ENCODE data around the gene PLCXD1.

The PLCXD1 gene

DNA sequence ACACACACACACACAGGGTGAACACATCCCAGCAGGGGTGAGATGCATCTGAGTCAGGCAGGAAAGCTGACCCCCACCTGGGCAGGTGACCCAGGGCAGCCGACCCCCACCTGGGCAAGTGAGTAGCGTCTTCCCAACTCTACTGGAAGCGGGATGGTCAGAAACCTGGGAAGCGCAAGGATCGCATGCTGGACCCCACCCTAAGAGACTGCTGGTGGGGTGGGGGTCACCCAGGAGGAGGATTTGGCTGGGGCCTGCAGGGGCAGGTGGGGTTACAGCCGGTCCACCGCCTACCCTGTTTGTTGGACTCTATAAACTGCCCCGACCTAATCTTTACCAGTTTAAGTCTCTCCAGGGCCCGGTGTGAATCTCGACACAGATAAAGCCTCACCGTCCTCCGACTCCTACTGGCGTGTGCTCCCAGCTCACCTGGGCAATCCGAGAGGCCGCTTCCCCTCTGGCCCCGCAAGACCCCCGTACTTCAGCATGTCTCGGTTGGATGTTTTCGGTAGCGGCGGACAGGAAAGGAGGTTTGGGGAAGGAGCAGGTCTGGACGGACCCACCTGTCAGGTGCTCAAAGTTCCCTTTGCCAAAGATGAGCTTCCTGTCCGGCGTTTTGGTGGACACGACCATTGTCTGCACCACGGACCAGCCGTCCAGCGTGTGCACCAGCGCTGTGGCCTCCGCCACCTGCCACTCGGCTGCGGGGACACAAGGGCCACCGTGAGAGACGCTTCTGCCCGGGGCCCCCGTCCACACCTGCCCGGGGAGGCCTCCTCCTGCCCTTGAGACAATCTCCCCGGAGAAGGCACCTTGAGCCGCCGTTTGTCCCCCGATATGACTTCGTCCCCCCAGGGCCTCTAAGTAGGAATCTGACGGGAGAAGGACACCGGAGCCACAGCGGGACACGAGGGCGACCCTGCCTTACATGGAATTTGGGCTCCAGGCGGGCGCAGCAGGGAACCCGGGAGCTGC, 35.5 kb downstream of the PLCXD1 start:
- Mint-ChIP-seq H3K9me3 (no peaks in the 10 kb centered on the region), H3K27me3 (ENCODE audit: low read depth, poor library complexity) (peaks cover 3% of the 10 kb centered on the region), H3K4me3 (peak overlapping the region; percentile 58), H3K36me3 (ENCODE audit: low read depth) (peaks cover 20% of the 10 kb centered on the region), H3K4me1 (peaks cover 6% of the 10 kb centered on the region), H3K27ac (no peak overlapping the region)
- DNase-seq = no peak
- TF ChIP-seq, protein P1, sequence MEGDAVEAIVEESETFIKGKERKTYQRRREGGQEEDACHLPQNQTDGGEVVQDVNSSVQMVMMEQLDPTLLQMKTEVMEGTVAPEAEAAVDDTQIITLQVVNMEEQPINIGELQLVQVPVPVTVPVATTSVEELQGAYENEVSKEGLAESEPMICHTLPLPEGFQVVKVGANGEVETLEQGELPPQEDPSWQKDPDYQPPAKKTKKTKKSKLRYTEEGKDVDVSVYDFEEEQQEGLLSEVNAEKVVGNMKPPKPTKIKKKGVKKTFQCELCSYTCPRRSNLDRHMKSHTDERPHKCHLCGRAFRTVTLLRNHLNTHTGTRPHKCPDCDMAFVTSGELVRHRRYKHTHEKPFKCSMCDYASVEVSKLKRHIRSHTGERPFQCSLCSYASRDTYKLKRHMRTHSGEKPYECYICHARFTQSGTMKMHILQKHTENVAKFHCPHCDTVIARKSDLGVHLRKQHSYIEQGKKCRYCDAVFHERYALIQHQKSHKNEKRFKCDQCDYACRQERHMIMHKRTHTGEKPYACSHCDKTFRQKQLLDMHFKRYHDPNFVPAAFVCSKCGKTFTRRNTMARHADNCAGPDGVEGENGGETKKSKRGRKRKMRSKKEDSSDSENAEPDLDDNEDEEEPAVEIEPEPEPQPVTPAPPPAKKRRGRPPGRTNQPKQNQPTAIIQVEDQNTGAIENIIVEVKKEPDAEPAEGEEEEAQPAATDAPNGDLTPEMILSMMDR (IDR thresholded peaks at IDR 0.05) = no peak

DNA sequence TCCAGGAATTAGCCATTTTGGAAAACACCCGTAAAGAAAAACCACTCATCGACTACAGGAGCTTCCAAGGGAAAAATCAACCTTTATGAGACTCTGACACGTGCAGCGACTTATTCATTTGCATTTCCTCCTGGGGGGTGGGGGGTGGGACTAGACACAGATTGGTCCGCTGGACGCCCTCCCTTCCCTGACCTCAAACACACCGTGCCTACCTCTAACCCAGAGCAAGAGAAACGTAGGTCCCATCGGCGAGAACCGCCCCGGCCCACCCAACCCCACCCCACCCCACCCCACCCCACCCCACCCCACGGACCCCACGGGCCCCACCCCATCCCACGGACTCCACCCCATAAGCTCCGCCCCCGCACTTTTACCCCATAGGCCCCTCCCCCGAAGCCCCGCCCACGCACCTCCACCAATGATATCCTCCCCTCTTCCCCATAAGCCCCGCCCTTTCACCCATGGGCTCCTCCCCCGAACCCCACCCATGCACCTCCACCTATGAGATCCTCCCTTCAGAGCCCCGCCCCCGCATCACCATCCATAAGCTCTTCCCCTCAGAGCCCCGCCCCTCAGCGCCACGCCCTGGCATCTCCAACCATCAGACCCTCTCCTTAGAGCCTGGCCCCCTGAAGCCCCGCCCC, 36.4 kb downstream of the PLCXD1 start:
- H3K27me3 Mint-ChIP-seq (ENCODE audit: low read depth, poor library complexity) = peaks cover 3% of the 10 kb centered on the region
- peak overlapping the region; percentile 97 for H3K27ac Mint-ChIP-seq
- TF ChIP-seq, protein P1 (IDR thresholded peaks at IDR 0.05) = no peak
- peaks cover 12% of the 10 kb centered on the region for H3K36me3 Mint-ChIP-seq (ENCODE audit: low read depth)
- no peak for DNase-seq
- peaks cover 6% of the 10 kb centered on the region for H3K4me1 Mint-ChIP-seq
- H3K4me3 Mint-ChIP-seq = peak overlapping the region; percentile 90
- H3K9me3 Mint-ChIP-seq = no peaks in the 10 kb centered on the region

DNA sequence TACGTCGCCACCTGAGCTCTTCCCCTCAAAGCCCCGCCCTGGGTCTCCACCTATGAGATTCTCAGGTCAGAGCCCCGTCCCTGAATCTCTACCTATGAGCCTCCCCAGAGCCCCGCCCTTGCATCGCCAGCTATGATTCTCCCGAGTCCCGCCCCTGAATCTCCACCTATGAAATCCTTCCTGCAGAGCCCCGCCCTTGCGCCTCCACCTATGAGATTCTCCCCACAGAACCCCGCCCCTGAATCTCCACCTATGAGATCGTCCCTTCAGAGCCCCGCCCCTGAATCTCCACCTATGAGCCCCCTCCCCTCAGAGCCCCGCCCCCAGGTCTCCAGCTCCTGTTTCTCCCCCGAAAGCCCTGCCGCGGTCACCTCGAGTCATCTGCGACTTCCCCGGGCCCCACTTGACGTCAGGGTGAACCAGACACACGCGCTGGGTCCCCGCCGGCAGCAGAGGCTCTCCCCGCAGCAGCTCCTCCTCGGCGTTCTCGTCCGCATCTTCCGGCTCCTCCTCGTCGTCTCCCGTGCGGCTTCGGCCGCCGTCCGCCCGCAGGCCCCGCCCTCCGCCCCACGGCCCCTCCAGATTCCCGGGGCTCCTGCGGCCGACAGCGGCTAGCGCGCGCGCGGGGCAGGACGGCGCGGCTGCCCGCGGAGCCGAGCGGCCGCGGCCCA, 37.0 kb downstream of the PLCXD1 start:
- Mint-ChIP-seq H3K36me3 (ENCODE audit: low read depth) (peaks cover 9% of the 10 kb centered on the region), H3K4me1 (peaks cover 8% of the 10 kb centered on the region), H3K9me3 (no peaks in the 10 kb centered on the region), H3K27me3 (ENCODE audit: low read depth, poor library complexity) (peaks cover 3% of the 10 kb centered on the region), H3K4me3 (peak overlapping the region; percentile 90), H3K27ac (peak overlapping the region; percentile 97)
- peak; percentile 98 for DNase-seq
- TF ChIP-seq, protein P1 (IDR thresholded peaks at IDR 0.05) = no peak

DNA sequence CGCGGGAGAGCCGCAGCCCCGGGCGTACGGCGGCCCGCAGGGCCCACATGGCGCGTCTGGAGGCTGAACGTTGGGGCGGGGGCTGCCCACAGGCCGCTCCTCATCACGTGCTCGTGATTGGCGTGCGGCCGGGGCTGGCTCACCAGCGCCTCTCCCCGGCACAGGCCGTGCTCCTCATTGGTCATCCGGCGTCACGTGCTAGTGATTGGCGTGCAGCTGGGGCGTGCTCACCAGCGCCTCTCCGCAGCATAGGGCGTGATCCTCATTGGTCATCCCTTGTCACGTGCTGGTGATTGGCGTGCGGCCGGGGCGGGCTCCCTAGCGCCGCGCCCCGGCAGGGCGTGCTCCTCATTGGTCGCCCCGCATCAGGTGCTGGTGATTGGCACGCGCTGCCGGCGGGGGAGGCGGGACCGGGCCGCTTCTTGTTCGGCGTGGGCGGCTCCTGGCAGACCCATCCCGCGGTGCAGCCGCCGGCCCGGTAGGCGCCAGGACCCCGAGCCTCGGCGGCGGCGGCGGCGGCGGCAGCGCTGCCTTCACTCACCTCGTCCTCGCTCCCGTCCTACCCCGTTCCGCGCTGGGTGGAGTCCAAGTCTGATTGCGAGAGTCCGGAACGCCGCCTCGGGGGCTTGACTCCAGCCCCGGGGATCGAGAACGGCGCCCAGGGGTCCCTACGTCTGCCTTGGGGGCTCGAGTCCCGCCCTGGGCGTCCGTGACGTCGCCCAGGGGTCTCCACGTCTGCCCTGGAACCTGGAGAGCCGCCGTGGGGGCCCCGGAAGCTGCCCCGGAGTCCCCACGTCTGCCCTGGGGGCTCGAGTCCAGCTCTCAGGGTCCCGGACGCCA, 37.8 kb downstream of the PLCXD1 start, which contains the start of gene GTPBP6:
Gene GTPBP6, minus strand, starts transcription at position 58 of the 840 bp plus-strand sequence. Its CDS starts 9 bp downstream, at position 49.
- peaks cover 16% of the 10 kb centered on the region for H3K4me1 Mint-ChIP-seq
- peak within 1 kb of the TSS; percentile 90 for H3K4me3 Mint-ChIP-seq
- H3K9me3 Mint-ChIP-seq = no peaks in the 10 kb centered on the region
- DNase-seq = peak; percentile 98
- peaks cover 3% of the 10 kb centered on the region for H3K27me3 Mint-ChIP-seq (ENCODE audit: low read depth, poor library complexity)
- TF ChIP-seq, protein P1 (IDR thresholded peaks at IDR 0.05) = no peak
- H3K36me3 Mint-ChIP-seq (ENCODE audit: low read depth) = peaks cover 1% of the 10 kb centered on the region
- peak within 1 kb of the TSS; percentile 97 for H3K27ac Mint-ChIP-seq

DNA sequence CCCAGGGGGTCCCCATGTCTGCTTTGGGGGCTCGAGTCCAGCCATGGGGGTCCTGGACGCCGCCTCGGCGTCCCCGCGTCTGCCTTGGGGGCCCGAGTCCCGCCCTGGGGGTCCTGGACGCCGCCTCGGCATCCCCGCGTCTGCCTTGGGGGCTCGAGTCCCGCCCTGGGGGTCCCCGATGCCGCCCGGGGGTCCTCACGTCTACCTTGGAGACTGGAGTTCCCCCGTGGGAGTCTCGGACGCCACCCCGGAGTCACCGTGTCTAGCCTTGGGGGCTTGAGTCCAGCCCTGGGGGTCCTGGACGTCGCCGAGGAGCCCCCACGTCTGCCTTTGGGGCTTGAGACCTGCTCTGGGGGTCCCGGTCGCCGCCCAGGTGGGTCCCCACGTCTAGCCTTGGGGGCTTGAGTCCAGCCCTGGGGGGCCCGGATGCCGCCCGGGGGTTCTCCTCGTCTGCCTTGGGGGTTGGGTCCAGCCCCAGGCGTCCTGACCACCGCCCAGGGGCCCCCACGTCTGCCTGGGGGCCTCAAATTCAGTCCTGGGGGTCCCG, 38.5 kb downstream of the PLCXD1 start:
- no peak for DNase-seq
- Mint-ChIP-seq H3K36me3 (ENCODE audit: low read depth) (no peaks in the 10 kb centered on the region), H3K27me3 (ENCODE audit: low read depth, poor library complexity) (peaks cover 3% of the 10 kb centered on the region), H3K4me1 (peaks cover 18% of the 10 kb centered on the region), H3K27ac (no peak overlapping the region), H3K9me3 (no peaks in the 10 kb centered on the region), H3K4me3 (peak overlapping the region; percentile 89)
- TF ChIP-seq, protein P1 (IDR thresholded peaks at IDR 0.05) = no peak

Measured in nephron progenitor cell (in vitro differentiated cells).